Loucy (cell line): ENCODE results near the gene ENTREP1.

Experiments used
- EZH2phosphoT487 ChIP-seq: fragments of 200-600 bp; IDR thresholded peaks from 2 replicates; pipeline ENCODE4 v1.6.1; 2018; ENCODE audit warnings: antibody characterized with exemption, mild to moderate bottlenecking, moderate library complexity, borderline replicate concordance
- TF ChIP-seq, protein P1 (sequence below): fragments of 200-600 bp; sonication (generic); conservative IDR thresholded peaks from 2 replicates; pipeline ENCODE4 v1.5.1; 2014; ENCODE audit warnings: mild to moderate bottlenecking, antibody characterized with exemption, low read length

DNA sequence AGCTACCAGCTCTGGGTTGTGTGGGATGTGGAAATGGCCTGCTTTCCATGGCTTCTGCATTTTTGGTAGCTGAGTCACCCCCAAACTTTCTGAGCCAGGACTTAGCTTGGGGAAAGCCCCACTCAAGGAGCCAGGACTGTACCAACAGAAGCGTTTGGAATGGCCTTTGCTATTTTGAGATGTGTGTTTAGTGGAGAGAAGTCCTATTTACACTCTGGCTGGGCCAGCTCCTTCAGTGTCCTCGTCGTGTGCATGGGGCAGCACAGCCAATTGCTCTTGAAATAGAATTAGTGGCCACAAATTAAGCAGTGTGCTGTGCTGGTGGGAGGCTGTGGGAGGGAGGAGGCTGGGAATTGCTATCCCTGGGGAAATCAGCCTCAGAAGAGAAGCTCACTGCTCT lies 51.6 kb downstream of the ENTREP1 start:
- TF ChIP-seq, protein P1, sequence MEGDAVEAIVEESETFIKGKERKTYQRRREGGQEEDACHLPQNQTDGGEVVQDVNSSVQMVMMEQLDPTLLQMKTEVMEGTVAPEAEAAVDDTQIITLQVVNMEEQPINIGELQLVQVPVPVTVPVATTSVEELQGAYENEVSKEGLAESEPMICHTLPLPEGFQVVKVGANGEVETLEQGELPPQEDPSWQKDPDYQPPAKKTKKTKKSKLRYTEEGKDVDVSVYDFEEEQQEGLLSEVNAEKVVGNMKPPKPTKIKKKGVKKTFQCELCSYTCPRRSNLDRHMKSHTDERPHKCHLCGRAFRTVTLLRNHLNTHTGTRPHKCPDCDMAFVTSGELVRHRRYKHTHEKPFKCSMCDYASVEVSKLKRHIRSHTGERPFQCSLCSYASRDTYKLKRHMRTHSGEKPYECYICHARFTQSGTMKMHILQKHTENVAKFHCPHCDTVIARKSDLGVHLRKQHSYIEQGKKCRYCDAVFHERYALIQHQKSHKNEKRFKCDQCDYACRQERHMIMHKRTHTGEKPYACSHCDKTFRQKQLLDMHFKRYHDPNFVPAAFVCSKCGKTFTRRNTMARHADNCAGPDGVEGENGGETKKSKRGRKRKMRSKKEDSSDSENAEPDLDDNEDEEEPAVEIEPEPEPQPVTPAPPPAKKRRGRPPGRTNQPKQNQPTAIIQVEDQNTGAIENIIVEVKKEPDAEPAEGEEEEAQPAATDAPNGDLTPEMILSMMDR, result no peak
- no peak for TF ChIP-seq EZH2phosphoT487
